Measurements from ENCODE around the gene TRMT2B.
"Not testable (repeated sequence)": the region's sequence is repeated elsewhere in the genome, so short reads cannot be mapped to it uniquely, and the experiment has no call there.

The TRMT2B gene, protein sequence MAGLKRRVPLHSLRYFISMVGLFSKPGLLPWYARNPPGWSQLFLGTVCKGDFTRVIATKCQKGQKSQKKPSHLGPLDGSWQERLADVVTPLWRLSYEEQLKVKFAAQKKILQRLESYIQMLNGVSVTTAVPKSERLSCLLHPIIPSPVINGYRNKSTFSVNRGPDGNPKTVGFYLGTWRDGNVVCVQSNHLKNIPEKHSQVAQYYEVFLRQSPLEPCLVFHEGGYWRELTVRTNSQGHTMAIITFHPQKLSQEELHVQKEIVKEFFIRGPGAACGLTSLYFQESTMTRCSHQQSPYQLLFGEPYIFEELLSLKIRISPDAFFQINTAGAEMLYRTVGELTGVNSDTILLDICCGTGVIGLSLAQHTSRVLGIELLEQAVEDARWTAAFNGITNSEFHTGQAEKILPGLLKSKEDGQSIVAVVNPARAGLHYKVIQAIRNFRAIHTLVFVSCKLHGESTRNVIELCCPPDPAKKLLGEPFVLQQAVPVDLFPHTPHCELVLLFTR

DNA sequence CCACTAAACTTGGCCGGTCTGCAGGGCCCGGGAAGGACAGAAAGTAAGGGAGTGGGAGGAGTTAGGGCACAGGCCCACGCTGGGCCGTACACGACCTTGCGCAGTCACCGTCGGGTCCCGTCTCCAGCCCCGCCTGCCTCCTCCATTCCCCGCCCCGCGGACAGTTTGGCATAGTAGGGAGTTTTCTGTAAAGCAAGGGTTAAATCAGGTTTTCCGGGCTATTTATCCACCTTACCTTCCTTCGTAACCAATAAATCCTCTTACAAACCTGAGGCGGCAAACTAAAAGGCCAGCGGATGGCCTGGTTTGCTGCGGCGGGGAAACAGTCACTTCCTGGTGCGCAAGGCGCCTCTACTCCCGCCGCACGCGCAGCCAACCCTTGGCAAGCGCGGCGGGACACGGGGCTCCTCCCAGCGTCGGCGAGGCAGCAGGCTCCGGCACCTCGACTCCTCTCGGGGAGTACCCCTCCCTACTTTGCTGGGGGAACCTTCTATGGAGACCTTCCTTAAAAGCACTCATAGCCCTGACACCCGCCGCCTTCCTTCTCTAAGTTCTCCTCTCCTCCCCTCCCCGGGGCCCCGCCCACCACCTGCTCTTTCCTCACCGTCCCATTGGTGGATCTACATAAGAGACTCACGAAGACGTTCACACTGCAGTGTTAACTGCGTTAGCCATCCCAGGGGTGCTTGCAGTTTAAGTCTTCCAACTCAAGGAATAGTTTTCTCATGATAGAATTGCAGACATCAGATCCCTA is at the start of gene TRMT2B:
TSS of gene TRMT2B (minus strand) at position 563 of the 754 bp plus-strand sequence. CDS start 9,822 bp downstream, outside the sequence.
- no peak for FAIRE-seq

GRCh38 chrX:101097546-101098453 is 45.9 kb upstream of the TRMT2B start, which contains the start of gene CENPI:
Gene CENPI, plus strand, starts transcription at chrX:101098204. Its CDS starts 2,867 bp downstream, at chrX:101101071.
- FAIRE-seq: peak; percentile 91

GRCh38 chrX:101091817-101092216 is 39.9 kb upstream of the TRMT2B start:
- FAIRE-seq: no peak

- FAIRE-seq: no peak
Measured at GRCh38 chrX:101081231-101081630, 29.3 kb upstream of the TRMT2B start.

DNA sequence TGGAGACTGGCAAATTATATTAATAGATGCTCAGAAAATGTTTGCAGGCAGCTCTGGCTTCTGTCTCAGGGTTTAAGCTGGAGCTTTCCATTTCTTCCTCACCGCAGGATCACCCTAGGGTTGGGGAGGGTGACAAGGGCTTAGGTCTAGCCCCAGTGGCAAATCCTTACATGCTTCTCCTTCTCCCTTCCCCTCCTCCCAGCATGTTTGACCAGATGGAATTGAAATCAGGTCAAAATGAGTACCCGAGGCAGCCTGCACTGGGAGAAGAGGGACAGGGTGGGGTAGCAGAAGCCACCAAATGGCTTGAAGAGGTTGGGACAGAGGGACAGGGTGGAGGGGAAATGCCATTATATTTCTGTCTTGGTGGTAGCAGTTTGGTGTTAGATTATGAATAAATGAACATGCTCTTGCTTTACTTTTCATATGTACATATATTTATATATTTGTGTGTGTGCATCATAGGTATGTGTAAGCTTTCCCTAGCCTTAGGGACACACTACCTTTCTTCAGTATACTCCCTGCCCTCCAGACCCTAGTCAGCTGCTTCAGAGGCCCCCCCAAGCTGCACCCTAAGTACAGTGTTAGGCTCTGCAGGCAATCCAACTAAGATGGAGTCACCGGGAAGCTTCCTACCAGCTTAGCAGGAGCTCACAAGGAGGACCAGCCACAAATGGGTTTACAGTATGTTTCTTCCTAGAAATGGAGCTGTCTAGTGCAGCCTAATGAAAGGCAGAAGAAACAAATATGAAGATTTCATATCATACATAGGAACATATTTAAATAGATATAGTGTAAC is 28.6 kb upstream of the TRMT2B start:
- FAIRE-seq: no peak

DNA sequence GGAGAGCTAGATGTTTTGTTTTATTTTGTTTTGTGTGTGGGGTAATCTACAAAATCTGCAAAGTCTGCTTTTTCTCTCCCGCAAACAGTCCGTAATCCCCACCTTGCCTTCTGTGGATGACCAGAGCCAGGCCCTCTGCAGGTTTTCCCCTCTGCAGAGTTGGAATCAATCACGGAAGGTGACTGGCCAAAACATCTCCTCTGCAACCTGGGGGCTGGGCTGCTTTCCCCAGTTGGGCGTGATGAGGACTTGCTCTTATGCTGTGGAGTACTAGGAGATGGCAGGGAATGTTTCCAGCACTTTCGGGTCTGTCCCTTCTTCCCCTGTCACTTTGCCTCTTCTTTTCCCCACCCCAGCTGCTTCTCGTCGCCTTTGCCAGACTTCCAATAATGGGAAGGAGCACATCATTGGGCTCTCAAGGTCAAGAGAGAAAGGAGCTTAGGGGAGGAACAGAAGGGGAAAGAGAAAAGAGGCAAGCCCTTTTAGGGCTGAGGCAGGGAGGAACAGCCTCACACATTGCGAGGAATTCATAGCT is 27.9 kb upstream of the TRMT2B start:
- no peak for FAIRE-seq

DNA sequence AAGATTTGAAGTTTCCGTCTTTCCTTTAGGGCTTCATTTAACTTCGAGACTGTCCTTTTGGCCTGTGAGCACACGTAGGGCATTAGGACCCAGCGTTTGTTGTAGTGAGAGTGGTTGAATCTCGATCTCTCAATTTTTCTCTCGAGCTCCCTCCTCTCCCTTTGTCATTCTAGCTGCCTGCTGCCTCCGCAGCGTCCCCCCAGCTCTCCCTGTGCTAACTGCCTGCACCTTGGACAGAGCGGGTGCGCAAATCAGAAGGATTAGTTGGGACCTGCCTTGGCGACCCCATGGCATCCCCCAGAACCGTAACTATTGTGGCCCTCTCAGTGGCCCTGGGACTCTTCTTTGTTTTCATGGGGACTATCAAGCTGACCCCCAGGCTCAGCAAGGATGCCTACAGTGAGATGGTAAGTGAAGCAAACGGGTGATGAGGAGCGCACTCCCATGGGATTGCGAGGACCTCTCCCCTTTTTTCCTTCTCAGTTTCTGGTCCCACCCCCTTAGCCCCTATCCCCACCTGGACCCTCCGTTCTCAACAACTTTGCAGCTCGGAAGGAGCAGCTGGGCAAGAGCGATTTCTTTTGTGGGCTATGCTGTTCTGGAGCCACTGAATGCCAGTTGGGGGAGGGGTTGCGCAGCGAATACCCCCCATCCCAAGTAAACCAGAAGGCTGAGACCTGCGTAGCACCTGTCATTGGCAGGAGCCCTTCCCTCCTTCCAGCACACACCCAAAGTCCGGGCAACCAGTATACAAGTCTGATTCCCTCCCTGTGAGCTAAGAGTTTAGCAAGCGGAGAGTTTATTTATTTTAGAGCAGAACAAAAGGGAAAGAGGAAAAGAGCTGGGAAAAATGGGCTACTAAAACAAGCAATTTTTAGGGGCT is 27.0 kb upstream of the TRMT2B start, which contains the start of gene TMEM35A:
TSS of gene TMEM35A (plus strand) at position 164 of the 883 bp plus-strand sequence. CDS start at position 288, 124 bp downstream.
- FAIRE-seq: no peak

GRCh38 chrX:101071582-101071981 is 19.7 kb upstream of the TRMT2B start:
- FAIRE-seq: no peak

GRCh38 chrX:101062176-101062575 is 10.3 kb upstream of the TRMT2B start:
- no peak for FAIRE-seq

- FAIRE-seq: no peak
Measured at GRCh38 chrX:101057093-101057714, 5.3 kb upstream of the TRMT2B start.

- not testable (repeated sequence) for FAIRE-seq
Measured at GRCh38 chrX:101056551-101056950, 4.6 kb upstream of the TRMT2B start.

- FAIRE-seq: no peak
Measured at GRCh38 chrX:101051153-101051548, 760 bp downstream of the TRMT2B start.

- no peak for FAIRE-seq
Measured at GRCh38 chrX:101040197-101040596, 11.7 kb downstream of the TRMT2B start.

GRCh38 chrX:101037231-101037630 is 14.7 kb downstream of the TRMT2B start:
- FAIRE-seq: no peak

DNA sequence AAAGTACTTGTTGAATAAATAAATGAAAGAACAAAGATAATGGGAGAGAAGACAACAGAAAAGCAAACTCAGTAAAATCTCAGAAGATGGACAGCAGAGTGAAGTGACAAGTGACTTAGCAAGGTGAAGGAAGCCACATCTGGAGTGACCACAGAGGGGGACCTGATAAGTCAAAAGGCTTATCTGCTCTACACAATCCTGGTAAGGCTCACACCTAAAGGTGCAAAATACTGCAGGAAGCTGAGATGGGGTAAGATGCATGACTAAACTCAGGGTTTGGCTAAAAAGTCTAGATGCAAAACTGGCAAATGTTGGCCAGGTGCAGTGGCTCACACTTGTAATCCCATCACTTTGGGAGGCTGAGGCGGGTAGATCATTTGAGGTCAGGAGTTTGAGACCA is 22.2 kb downstream of the TRMT2B start:
- no peak for FAIRE-seq

DNA sequence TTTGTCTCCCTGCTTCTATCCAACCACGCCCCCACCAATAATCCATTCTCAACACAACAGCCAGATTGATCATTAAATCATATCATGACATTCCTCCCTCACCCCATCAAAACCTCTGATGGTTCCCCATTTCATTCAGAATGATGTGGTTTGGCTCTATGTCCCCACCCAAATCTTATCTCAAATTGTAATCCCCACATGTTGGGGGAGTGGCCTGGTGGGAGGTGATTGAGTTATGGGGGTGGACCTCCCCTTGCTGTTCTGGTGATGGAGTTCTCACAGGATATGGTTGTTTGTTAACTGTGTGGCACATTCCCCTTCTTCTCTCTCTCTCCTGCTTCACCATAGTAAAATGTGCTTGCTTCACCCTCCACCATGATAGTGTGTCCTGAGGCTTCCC is 23.3 kb downstream of the TRMT2B start:
- no peak for FAIRE-seq

GRCh38 chrX:101025126-101025525 is 26.8 kb downstream of the TRMT2B start:
- no peak for FAIRE-seq

- no peak for FAIRE-seq
Measured at GRCh38 chrX:101022020-101022419, 29.9 kb downstream of the TRMT2B start.

DNA sequence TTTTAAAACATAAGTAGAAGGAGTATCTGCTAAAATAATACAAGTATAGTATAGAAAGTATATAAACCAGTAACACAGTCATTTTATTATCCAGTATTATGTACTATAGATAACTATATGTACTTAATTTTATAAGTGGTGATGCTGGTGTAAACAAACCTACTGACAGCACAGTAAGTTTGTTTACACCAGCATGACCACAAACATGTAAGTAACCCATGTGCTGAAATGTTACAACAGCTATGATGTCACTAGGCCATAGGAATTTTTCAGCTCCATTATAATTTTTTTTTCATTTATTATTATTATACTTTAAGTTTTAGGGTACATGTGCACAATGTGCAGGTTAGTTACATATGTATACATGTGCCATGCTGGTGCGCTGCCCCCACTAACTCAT is 39.9 kb downstream of the TRMT2B start:
- FAIRE-seq: not testable (repeated sequence)

- FAIRE-seq: no peak
Measured at GRCh38 chrX:101009090-101009489, 42.8 kb downstream of the TRMT2B start.
